ENCODE results near the gene ZNF446.

Gene ZNF446

GRCh38 chr19:58497634-58498170 is 21.6 kb downstream of the ZNF446 start:
- Histone ChIP-seq H4K20me1 (ENCODE audit: insufficient read depth, low read length, poor library complexity, severe bottlenecking) (no peaks in the 10 kb centered on the region), H3K4me2 (ENCODE audit: low read depth, low read length, poor library complexity, severe bottlenecking) (peak overlapping the region; percentile 72), H3F3A (ENCODE audit: low read depth) (peaks cover 3% of the 10 kb centered on the region; the same call in 1 of the 2 replicates), H2AFZ (ENCODE audit: low read length) (no peak overlapping the region), H3K36me3 (ENCODE audit: insufficient read depth, low read length) (no peaks in the 10 kb centered on the region), H3K9me3 (ENCODE audit: insufficient read depth, low read depth, low read length) (no peaks in the 10 kb centered on the region), H3K9me2 (replicated peaks; ENCODE audit: low read depth, low read length) (no peaks in the 10 kb centered on the region), H3K9ac (ENCODE audit: low read depth, low read length, poor library complexity, severe bottlenecking) (peak overlapping the region; percentile 65), H3K27me3 (ENCODE audit: insufficient read depth, low read length, poor library complexity, severe bottlenecking) (no peaks in the 10 kb centered on the region), H3K79me2 (ENCODE audit: insufficient read depth, low read length) (no peaks in the 10 kb centered on the region), H3K4me1 (ENCODE audit: insufficient read depth, low read length, poor library complexity, severe bottlenecking) (peaks cover 14% of the 10 kb centered on the region), H3K4me3 (ENCODE audit: low read length, poor library complexity, severe bottlenecking) (no peak overlapping the region)
- no peak for TF ChIP-seq EZH2phosphoT487 (IDR thresholded peaks at IDR 0.05; ENCODE audit: borderline replicate concordance)

GRCh38 chr19:58498316-58499020 is 22.3 kb downstream of the ZNF446 start:
- no peaks in the 10 kb centered on the region for H4K20me1 ChIP-seq (ENCODE audit: insufficient read depth, low read length, poor library complexity, severe bottlenecking)
- H3K36me3 ChIP-seq (ENCODE audit: insufficient read depth, low read length) = no peaks in the 10 kb centered on the region
- peaks cover 14% of the 10 kb centered on the region for H3K4me1 ChIP-seq (ENCODE audit: insufficient read depth, low read length, poor library complexity, severe bottlenecking)
- peak overlapping the region; percentile 75 for H2AFZ ChIP-seq (ENCODE audit: low read length)
- H3F3A ChIP-seq (ENCODE audit: low read depth) = peaks cover 3% of the 10 kb centered on the region; the same call in 1 of the 2 replicates
- no peaks in the 10 kb centered on the region for H3K9me3 ChIP-seq (ENCODE audit: insufficient read depth, low read depth, low read length)
- no peaks in the 10 kb centered on the region for H3K27me3 ChIP-seq (ENCODE audit: insufficient read depth, low read length, poor library complexity, severe bottlenecking)
- no peaks in the 10 kb centered on the region for H3K79me2 ChIP-seq (ENCODE audit: insufficient read depth, low read length)
- H3K4me2 ChIP-seq (ENCODE audit: low read depth, low read length, poor library complexity, severe bottlenecking) = peak overlapping the region; percentile 72
- H3K4me3 ChIP-seq (ENCODE audit: low read length, poor library complexity, severe bottlenecking) = peak overlapping the region; percentile 73
- H3K9me2 ChIP-seq (replicated peaks; ENCODE audit: low read depth, low read length) = no peaks in the 10 kb centered on the region
- TF ChIP-seq EZH2phosphoT487 (IDR thresholded peaks at IDR 0.05; ENCODE audit: borderline replicate concordance) = no peak
- TF ChIP-seq CTCF (conservative IDR thresholded peaks at IDR 0.05; ENCODE audit: low read length) = no peak
- peak overlapping the region; percentile 65 for H3K9ac ChIP-seq (ENCODE audit: low read depth, low read length, poor library complexity, severe bottlenecking)

GRCh38 chr19:58499021-58499927 is 23.1 kb downstream of the ZNF446 start:
- Histone ChIP-seq H3K4me3 (ENCODE audit: low read length, poor library complexity, severe bottlenecking) (peak overlapping the region; percentile 73), H3K9ac (ENCODE audit: low read depth, low read length, poor library complexity, severe bottlenecking) (peak overlapping the region; percentile 73), H3K4me1 (ENCODE audit: insufficient read depth, low read length, poor library complexity, severe bottlenecking) (peaks cover 14% of the 10 kb centered on the region), H3F3A (ENCODE audit: low read depth) (peaks cover 3% of the 10 kb centered on the region; the same call in 1 of the 2 replicates), H3K36me3 (ENCODE audit: insufficient read depth, low read length) (no peaks in the 10 kb centered on the region), H2AFZ (ENCODE audit: low read length) (peak overlapping the region; percentile 77), H3K27me3 (ENCODE audit: insufficient read depth, low read length, poor library complexity, severe bottlenecking) (no peaks in the 10 kb centered on the region), H3K4me2 (ENCODE audit: low read depth, low read length, poor library complexity, severe bottlenecking) (peak overlapping the region; percentile 72), H3K79me2 (ENCODE audit: insufficient read depth, low read length) (no peaks in the 10 kb centered on the region), H3K9me3 (ENCODE audit: insufficient read depth, low read depth, low read length) (no peaks in the 10 kb centered on the region), H4K20me1 (ENCODE audit: insufficient read depth, low read length, poor library complexity, severe bottlenecking) (no peaks in the 10 kb centered on the region), H3K9me2 (replicated peaks; ENCODE audit: low read depth, low read length) (no peaks in the 10 kb centered on the region)
- peak; percentile 52 for TF ChIP-seq CTCF (conservative IDR thresholded peaks at IDR 0.05; ENCODE audit: low read length)
- TF ChIP-seq EZH2phosphoT487 (IDR thresholded peaks at IDR 0.05; ENCODE audit: borderline replicate concordance) = no peak
